PFSK-1 (cell line): ENCODE data around the gene LRRC4C.

ENCODE experiments used
- FOXP2 ChIP-seq: optimal IDR thresholded peaks from 2 replicates; pipeline ENCODE3; 2011; ENCODE audit warnings: borderline replicate concordance, control low read depth, inconsistent platforms; ENCODE audit not compliant: insufficient read depth; ENCODE audit errors: extremely low read length, extremely low read depth
- POLR2AphosphoS5 ChIP-seq: IDR thresholded peaks from 2 replicates; pipeline ENCODE4 v1.6.1; 2012; ENCODE audit warnings: low read depth, mild to moderate bottlenecking, control low read depth, low read length, moderate library complexity
- SIN3A ChIP-seq: IDR thresholded peaks from 2 replicates; pipeline ENCODE4 v1.6.1; 2012; ENCODE audit warnings: mild to moderate bottlenecking, low read length, moderate library complexity, borderline replicate concordance; ENCODE audit not compliant: insufficient read depth
- TAF1 ChIP-seq: IDR thresholded peaks from 2 replicates; pipeline ENCODE4 v1.6.1; 2012; ENCODE audit warnings: low read length, control low read depth, borderline replicate concordance; ENCODE audit not compliant: insufficient read depth
- TF ChIP-seq, protein P1 (sequence below), 2 experiments: IDR thresholded peaks; 2 replicates each; pipeline versions ENCODE4 v1.6.1 to v1.8.0; 2011 to 2012; ENCODE audit warnings: low read depth in 2 of 2, low read length in 2 of 2, control low read depth in 1 of 2, inconsistent platforms in 1 of 2, mild to moderate bottlenecking in 1 of 2, moderate library complexity in 1 of 2; ENCODE audit not compliant: insufficient read depth in 1 of 2

LRRC4C gene

DNA sequence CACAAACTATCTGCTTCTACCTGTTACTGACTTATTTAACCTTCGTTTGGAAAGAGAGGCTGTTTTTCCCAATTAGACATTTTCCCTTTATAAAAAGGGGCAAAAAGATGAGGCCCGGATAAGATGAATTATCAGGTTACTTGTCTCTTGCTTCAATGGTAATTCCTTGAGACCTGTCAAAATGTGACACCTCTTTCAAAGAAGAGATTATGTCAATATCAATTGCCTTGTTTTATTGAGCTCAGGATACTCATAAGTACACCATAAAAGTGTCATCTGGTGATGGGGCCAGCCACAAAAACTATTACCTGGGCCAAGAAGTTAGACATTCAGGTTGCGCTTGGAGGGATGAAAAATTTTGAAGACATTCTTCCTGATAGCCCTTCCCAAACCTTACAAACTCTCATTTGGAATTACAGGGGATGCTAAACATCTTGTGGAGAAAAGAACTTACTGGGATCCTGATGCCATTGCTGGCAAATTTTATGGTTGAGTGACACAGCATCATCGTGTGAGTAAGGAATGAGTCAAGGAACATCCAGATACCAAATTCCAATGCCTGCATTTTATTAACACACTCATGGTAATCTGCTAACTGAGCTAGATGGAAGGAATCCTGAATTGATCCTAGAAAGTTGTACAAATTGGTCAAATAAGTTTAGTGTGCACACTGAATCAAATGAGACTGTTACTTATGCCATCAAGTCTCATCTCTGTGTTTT, 1071.2 kb downstream of the LRRC4C start:
- TF ChIP-seq FOXP2 (no peak), SIN3A (no peak), TAF1 (no peak)
- TF ChIP-seq, protein P1, sequence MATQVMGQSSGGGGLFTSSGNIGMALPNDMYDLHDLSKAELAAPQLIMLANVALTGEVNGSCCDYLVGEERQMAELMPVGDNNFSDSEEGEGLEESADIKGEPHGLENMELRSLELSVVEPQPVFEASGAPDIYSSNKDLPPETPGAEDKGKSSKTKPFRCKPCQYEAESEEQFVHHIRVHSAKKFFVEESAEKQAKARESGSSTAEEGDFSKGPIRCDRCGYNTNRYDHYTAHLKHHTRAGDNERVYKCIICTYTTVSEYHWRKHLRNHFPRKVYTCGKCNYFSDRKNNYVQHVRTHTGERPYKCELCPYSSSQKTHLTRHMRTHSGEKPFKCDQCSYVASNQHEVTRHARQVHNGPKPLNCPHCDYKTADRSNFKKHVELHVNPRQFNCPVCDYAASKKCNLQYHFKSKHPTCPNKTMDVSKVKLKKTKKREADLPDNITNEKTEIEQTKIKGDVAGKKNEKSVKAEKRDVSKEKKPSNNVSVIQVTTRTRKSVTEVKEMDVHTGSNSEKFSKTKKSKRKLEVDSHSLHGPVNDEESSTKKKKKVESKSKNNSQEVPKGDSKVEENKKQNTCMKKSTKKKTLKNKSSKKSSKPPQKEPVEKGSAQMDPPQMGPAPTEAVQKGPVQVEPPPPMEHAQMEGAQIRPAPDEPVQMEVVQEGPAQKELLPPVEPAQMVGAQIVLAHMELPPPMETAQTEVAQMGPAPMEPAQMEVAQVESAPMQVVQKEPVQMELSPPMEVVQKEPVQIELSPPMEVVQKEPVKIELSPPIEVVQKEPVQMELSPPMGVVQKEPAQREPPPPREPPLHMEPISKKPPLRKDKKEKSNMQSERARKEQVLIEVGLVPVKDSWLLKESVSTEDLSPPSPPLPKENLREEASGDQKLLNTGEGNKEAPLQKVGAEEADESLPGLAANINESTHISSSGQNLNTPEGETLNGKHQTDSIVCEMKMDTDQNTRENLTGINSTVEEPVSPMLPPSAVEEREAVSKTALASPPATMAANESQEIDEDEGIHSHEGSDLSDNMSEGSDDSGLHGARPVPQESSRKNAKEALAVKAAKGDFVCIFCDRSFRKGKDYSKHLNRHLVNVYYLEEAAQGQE (IDR thresholded peaks at IDR 0.05; ENCODE audit: insufficient read depth in 1 of 2, low read depth in 2 of 2, low read length in 2 of 2): no peak

DNA sequence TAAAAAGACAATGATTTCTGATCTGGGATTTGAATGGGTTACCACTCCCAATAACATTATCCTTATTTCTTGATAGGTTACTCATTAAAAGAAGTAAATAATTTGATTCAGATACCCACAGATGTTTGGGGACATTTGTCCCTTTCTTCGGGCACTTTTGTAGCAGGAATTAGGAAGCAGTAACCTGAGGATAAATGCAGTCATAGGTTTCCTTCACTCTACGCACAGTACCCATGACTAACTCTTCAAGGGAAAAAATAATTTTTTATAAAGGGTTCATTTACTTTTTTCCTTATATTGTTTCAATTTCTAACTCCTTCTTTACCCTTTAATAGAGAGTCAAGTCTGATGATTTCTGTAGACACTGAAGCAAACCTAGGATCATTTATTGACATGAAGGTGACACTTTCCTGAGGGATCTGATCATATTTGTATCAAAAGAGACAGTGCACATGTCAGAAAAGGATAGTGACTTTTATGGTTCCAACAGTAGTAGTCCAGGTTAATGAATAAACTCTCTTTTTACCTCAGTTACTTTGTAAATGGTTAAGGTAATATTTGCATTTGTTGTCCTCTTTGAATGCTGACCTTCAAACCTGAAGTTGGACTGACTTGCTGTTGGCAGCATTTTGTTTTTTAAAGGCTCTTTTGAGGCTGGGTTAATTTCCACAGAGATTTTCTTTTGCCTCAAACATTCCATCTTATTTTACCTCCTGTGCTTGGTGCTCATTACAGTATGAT, 1072.0 kb downstream of the LRRC4C start:
- TF ChIP-seq, protein P1 (IDR thresholded peaks at IDR 0.05; ENCODE audit: insufficient read depth in 1 of 2, low read depth in 2 of 2, low read length in 2 of 2): no peak
- TF ChIP-seq TAF1 (no peak), POLR2AphosphoS5 (no peak), SIN3A (no peak), FOXP2 (no peak)

DNA sequence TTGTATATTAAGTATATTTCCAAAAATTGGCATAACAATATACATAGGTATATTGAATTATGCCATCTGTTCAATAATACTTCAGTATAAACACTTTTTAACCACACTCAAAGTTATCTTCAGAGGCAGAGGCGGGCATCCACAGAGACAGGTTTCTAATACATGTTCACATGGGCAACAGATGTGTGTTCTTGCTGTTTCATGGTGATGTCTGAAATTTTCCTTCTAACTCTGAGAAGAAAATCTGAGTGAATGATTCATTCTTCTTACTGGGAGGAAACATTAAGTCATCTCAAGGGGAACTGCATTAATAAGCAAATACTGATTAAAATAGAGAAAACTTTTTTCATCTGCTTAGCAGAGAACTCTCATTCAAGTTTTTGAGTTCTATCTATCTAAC, 1074.5 kb downstream of the LRRC4C start:
- TF ChIP-seq POLR2AphosphoS5 (no peak), FOXP2 (no peak), SIN3A (no peak), TAF1 (no peak)
- TF ChIP-seq, protein P1 (IDR thresholded peaks at IDR 0.05; ENCODE audit: insufficient read depth in 1 of 2, low read depth in 2 of 2, low read length in 2 of 2): no peak

DNA sequence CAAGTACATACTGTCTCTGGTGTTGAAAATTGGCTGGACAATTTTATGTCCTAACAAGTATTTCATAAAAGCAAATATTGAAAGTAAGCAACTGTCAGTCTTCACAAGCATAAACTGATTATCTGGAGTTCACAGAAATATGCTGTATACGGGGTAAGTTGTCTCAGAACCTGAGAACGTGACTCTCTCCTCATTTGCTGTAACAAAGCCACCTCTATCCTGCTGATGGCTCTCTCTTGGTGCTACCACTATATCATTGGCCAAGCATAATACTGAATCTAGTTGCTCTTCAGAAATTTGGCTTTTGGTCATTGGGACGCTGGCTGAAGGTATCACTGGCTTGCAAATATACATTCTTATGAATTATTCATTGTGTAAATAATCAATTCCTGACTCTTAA, 1078.0 kb downstream of the LRRC4C start:
- TF ChIP-seq POLR2AphosphoS5 (no peak), SIN3A (no peak), FOXP2 (no peak), TAF1 (no peak)
- TF ChIP-seq, protein P1 (IDR thresholded peaks at IDR 0.05; ENCODE audit: insufficient read depth in 1 of 2, low read depth in 2 of 2, low read length in 2 of 2): no peak
